ENCODE measurements around the gene UGT2B7. TPM values are rescaled to one million over a fixed set of nuclear protein-coding genes. Genes with fewer than 3 reads are reported as not detected.
"Not testable (repeated sequence)": the region's sequence is repeated elsewhere in the genome, so short reads cannot be mapped to it uniquely, and the experiment has no call there.

UGT2B7 gene
- 0.07 TPM in 1 of 2 replicates, not detected in the other for total RNA-seq

DNA sequence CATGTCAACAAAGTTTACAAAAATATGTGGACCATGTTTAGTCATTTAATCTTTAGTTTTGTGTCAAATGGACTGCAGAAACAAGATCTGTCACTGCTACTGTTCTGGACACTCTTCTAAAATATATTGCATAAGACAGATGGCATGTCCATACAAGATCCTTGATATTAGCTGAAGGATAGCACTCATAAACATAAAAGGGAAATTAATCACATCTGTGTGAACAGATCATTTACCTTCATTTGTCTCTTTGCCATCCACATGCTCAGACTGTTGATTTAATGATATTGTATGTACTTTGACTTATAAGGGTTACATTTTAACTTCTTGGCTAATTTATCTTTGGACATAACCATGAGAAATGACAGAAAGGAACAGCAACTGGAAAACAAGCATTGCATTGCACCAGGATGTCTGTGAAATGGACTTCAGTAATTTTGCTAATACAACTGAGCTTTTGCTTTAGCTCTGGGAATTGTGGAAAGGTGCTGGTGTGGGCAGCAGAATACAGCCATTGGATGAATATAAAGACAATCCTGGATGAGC lies at the start of gene UGT2B7:
Gene UGT2B7, plus strand, starts transcription at position 364 of the 546 bp plus-strand sequence. Its CDS starts 47 bp downstream, at position 411.
- DNase-seq (ENCODE audit: low read depth, low spot score) = no peak

DNA sequence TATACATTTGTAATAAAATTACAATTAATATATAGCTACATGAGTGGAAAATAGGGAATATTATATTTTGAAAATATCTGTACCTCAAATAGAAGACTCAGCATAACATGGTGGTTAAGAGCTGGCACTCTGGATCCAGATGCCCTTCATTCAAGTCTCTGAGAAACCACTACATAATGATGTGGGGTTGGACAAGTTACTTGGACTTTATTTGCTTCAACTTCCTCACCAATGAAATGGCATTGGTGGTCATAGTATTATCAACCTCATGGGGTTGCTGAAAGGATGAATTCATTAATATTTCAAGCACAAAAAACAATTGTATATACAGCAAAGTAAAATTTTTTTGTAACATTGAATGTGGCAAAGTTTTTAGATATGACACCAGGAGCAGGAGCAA lies 46.4 kb upstream of the UGT2B7 start:
- no peak for DNase-seq (ENCODE audit: low read depth, low spot score)

- not testable (repeated sequence) for DNase-seq (ENCODE audit: low read depth, low spot score)
Measured at GRCh38 chr4:69050853-69051575, 45.3 kb upstream of the UGT2B7 start.

DNA sequence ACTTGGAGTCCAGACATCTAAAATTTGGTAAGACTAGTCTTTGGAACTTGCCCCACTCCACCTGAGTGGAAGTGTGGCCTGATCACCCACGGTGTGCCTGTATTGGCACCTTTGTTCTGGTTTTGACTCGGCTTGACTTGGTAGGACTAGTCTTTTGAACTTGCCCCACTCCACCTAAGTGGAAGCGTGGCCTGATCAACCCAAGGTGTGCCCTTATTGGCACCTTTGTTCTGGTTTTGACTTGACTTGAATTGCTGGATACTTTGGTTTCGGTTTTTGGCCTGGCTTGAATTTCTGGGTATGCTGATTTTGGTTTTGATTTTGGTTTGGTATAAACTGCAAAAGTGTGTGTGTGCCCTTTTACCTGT lies 44.7 kb upstream of the UGT2B7 start:
- no peak for DNase-seq (ENCODE audit: low read depth, low spot score)

DNA sequence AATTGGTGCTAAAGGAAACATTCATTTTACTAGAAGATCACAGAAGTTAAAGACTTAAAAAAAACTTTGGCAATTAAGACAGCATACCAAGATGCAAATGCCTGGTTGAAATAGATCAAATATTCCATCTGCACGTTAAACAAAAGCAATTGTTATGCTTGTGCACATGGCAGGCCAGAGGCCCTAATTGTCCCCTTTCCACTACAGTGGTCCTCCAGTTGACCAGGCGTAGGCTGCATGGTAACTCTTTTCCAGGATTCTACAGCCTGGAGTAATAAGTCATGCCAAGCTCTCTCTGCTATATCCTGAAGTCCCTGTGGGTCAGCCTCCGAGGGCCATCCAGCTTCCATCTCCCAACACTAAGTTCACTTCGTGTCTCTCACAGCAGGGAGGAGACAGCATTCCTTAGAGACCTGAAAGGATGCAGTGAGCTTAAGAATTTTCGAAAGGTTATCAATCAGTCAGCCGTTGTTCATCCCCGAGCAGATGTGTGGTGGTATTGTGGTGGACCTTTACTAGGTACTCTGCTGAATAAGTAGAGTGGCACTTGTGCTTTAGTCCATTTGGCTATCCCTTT lies 42.9 kb upstream of the UGT2B7 start:
- not testable (repeated sequence) for DNase-seq (ENCODE audit: low read depth, low spot score)

- DNase-seq (ENCODE audit: low read depth, low spot score) = not testable (repeated sequence)
Measured at GRCh38 chr4:69054033-69054432, 42.2 kb upstream of the UGT2B7 start.

DNA sequence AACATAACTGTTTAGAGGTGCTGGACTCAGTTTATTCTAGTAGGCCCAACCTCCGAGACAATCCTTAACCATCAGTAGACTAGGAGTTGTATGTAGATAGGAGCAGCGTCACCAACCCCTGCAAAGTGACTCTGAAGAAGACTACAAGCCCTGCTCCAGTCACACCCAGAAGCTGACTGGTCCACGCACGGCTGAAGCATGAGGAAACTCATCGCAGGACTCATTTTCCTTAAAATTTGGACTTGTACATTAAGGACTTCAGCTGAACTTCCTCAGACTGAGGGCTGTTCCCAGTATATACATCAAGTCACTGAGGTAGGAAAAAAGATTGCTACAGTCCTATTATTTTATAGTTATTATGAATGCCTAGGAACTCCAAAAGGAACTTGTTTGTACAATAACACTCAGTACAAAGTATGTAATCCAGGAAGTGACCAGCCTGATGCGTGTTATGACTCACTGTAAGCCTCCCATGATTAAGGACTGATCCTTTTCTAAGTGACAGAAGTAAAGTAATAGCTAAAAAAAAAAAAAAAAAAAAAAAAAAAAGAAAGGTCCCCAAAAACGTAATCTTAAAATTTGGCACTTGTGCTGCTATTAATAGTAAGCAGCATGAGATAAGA lies 41.6 kb upstream of the UGT2B7 start:
- peak; percentile 84 for DNase-seq (ENCODE audit: low read depth, low spot score)

DNA sequence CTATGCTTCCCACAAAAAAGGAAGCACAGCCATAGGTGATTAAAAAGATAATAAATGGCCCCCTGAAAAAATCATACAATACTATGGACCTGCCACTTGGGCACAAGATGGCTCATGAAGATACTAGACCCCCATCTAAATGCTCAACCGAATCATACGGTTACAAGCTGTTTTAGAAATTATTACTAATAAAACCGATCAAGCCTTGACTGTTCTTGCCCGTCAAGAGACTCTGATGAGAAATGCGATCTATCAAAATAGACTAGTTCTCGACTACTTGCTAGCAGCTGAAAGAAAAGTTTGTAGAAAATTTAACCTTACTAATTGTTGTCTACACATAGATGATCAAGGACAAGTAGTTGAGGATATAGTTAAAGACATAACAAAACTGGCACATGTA lies 40.1 kb upstream of the UGT2B7 start:
- DNase-seq (ENCODE audit: low read depth, low spot score) = no peak

DNA sequence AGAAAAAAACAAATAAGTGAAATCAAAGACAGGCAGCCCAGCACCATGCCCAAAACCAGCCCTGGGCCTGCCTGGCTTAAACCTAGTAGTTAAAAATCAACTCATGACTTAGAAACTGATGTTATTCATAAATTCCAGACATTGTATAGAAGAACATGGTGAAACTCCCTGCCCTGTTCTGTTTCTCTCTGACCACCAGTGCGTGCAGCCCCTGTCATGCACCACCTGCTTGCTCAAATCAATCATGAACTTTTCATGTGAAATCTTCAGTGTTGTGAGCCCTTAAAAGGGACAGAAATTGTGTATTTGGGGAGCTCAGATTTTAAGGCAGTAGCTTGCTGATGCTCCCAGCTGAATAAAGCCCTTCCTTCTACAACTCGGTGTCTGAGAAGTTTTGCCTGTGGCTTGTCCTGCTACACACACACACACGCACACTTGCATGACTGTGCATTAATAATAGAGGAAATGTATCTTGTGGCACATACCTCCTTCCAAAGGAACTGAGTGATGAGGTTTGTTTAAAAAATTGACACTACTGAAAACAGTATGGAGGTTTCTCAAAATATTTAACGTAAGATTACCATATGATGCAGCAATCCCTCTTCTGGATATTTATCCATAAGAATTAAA lies 39.2 kb upstream of the UGT2B7 start:
- no peak for DNase-seq (ENCODE audit: low read depth, low spot score)

- no peak for DNase-seq (ENCODE audit: low read depth, low spot score)
Measured at GRCh38 chr4:69057620-69058409, 38.5 kb upstream of the UGT2B7 start.

DNA sequence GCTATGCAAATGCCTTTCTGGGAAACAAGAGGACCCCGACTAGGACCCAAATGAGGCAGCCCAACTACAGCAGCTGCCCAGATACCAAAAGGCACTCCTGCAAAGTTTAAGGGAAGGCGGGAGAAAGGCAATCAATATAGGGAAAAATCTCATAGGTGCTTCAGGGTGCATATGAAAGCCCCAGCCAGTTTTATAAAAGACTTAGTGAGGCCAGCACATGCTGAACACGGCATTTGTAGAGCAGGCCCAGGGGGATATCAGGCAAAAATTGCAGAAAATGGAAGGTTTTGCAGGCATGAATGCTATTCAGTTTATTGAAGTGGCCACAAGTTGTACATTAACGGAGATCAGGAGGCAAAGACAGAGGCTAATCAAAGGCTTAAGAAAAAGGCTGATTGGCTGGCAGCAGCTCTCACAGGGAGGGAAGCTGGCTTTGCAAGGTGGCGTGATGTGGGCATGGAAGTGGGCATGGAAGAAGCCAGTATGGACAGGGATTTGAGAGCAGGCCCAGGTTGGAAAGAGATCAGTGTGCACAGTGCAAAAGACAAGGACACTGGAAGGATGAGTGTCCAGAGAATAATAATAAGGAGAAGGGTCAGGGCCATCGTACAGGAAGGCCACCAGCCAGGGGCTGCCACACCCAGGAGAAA lies 37.7 kb upstream of the UGT2B7 start:
- DNase-seq (ENCODE audit: low read depth, low spot score) = no peak

DNA sequence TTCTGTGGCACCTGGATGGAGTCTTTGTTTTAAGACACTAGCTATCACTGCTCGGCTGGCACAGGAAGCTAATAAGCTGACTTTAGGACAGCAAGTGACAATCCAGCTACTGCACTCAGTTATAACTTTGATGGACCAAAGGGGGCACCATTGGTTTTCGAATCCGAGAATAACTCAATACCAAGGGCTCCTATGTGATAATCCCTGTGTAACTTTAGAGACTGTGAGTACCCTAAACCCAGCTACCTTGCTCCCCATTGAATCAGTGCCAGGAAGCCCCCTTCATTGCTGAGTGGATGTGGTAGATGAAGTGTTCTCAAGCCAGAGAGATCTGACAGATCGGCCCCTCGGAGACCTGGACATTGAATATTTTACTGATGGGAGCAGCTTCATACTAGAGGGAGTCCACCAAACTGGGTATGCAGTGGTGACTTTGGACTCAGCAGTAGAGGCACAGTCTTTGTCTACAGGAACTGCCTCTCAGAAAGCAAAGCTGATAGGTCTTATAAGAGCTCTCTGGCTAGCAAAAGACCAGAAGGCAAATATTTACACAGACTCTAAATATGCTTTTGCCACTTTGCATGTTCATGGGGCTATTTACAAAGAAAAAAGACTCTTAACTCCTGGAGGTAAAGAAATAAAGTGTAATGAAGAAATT lies 35.5 kb upstream of the UGT2B7 start:
- DNase-seq (ENCODE audit: low read depth, low spot score) = no peak

DNA sequence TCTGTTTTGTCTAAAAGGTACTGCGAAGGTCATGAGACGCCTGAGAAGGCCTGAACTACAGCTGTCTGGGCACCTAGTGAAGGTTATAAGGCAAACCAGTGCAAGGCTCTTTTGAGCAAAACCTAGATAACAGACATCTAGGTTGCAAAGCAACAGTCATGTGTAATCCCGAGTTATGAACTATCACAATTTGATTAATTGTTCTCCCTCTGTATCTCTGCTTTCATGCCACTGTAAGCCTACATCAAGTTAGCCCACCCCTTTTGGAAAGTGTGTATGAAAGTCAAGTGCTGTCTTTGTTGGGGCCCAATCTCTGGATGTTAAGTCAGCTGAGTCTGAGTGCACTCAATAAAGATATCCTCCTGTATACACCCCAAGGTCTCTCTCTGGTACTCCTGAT lies 31.9 kb upstream of the UGT2B7 start:
- DNase-seq (ENCODE audit: low read depth, low spot score) = no peak

DNA sequence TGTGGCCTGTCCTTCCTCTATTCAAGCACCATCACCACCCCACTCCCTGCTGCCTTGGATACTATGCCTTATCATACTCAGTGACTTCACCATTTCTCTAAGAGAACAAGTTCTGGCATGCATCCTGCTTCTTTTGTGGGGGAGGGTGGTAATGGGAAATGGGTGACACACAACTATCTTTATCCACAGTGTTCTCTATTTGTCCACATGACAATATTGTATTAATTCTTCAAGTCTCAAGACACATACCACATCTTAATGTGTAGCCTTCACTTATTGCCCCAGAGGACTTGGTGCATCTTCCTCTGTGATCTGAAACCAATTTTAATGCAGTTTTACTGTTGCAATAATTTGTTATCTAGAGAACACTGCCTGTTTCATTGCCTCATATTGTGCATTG lies 29.3 kb upstream of the UGT2B7 start:
- DNase-seq (ENCODE audit: low read depth, low spot score) = no peak

GRCh38 chr4:69069085-69069484 lies 27.2 kb upstream of the UGT2B7 start:
- no peak for DNase-seq (ENCODE audit: low read depth, low spot score)

GRCh38 chr4:69070590-69070989 lies 25.7 kb upstream of the UGT2B7 start:
- no peak for DNase-seq (ENCODE audit: low read depth, low spot score)

- no peak for DNase-seq (ENCODE audit: low read depth, low spot score)
Measured at GRCh38 chr4:69071286-69071685, 25.0 kb upstream of the UGT2B7 start.

GRCh38 chr4:69073375-69073774 lies 22.9 kb upstream of the UGT2B7 start:
- no peak for DNase-seq (ENCODE audit: low read depth, low spot score)

GRCh38 chr4:69075061-69075792 lies 21.0 kb upstream of the UGT2B7 start:
- DNase-seq (ENCODE audit: low read depth, low spot score) = no peak

DNA sequence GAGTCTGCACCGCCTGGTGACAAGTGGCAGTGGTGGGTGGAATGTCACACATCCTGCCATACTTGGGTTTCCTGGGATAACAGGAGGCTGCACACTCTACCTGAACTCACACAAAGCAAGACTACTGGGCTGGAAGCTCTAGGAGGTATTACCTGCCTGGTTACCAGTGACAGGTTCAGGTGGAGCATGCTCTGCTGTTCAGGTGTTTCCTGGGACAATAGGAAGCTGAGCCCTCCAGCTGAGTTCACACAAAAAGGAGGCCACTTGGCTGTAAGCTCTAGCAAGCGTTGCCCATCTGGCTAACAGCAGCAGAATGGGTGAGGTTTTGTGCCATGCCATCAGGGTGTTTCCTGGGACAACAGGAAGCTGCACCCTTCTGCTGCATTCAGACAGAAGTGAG lies 17.4 kb upstream of the UGT2B7 start:
- DNase-seq (ENCODE audit: low read depth, low spot score) = no peak

Data from pulmonary artery endothelial cell (primary cell).